22Rv1 (cell line): Measurements from ENCODE around the gene ALOX5.

Experiments
- H3K27ac ChIP-seq: fragments of 450-650 bp; 2 replicates; pipeline ENCODE4 v1.5.1; 2017
- CTCF ChIP-seq: fragments of 450-650 bp; IDR thresholded peaks from 2 replicates; pipeline ENCODE4 v1.5.1; 2017; ENCODE audit warnings: mild to moderate bottlenecking
- ZFX ChIP-seq: fragments of 450-650 bp; IDR thresholded peaks from 2 replicates; pipeline ENCODE4 v1.6.1; 2017; ENCODE audit warnings: antibody characterized with exemption, borderline replicate concordance

ALOX5 gene

GRCh38 chr10:45372251-45372951, 1.6 kb upstream of the ALOX5 start:
- H3K27ac ChIP-seq = no peak overlapping the region
- no peak for TF ChIP-seq ZFX
- TF ChIP-seq CTCF = no peak

- TF ChIP-seq CTCF (no peak), ZFX (no peak)
- H3K27ac ChIP-seq = no peak overlapping the region
These were observed 927 bp upstream of the ALOX5 start for GRCh38 chr10:45373003-45373575.

- TF ChIP-seq CTCF (no peak), ZFX (no peak)
- no peak overlapping the region for H3K27ac ChIP-seq
These were observed 485 bp downstream of the ALOX5 start for GRCh38 chr10:45374350-45375052.

- TF ChIP-seq ZFX (no peak), CTCF (no peak)
- H3K27ac ChIP-seq = no peak overlapping the region
These were observed 1.1 kb downstream of the ALOX5 start for GRCh38 chr10:45375101-45375500.

- no peak for TF ChIP-seq ZFX
- TF ChIP-seq CTCF = no peak
- H3K27ac ChIP-seq = no peak overlapping the region
These were observed 1.8 kb downstream of the ALOX5 start for GRCh38 chr10:45375716-45376231.

- no peak overlapping the region for H3K27ac ChIP-seq
- TF ChIP-seq ZFX = no peak
- TF ChIP-seq CTCF = no peak
These were observed 2.4 kb downstream of the ALOX5 start for GRCh38 chr10:45376371-45376801.

- H3K27ac ChIP-seq = no peak overlapping the region
- TF ChIP-seq ZFX (no peak), CTCF (no peak)
These were observed 3.3 kb downstream of the ALOX5 start for GRCh38 chr10:45377321-45377720.
